ENCODE measurements around the gene DTD1.

DNA sequence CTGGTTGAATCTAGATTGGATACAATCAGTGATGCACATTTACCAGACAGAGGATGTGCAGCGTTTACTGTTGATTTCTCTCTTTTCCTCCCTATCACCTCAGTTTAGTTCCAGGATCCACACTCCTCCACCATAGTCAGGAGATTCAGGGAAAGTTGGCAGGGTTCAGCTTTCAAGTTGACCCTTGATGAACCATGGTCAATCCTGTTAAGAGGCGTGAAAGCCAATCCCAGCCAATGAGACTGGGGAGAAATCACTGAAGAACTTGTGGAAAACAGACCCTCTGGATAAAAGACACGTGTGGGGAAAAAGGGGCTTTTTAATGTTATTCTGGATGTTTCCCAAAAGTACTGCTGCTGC is 206.6 kb downstream of the DTD1 start:
- TF ChIP-seq, protein P1, sequence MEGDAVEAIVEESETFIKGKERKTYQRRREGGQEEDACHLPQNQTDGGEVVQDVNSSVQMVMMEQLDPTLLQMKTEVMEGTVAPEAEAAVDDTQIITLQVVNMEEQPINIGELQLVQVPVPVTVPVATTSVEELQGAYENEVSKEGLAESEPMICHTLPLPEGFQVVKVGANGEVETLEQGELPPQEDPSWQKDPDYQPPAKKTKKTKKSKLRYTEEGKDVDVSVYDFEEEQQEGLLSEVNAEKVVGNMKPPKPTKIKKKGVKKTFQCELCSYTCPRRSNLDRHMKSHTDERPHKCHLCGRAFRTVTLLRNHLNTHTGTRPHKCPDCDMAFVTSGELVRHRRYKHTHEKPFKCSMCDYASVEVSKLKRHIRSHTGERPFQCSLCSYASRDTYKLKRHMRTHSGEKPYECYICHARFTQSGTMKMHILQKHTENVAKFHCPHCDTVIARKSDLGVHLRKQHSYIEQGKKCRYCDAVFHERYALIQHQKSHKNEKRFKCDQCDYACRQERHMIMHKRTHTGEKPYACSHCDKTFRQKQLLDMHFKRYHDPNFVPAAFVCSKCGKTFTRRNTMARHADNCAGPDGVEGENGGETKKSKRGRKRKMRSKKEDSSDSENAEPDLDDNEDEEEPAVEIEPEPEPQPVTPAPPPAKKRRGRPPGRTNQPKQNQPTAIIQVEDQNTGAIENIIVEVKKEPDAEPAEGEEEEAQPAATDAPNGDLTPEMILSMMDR (conservative IDR thresholded peaks at IDR 0.05; ENCODE audit: low read depth, low read length), result no peak
- TF ChIP-seq EZH2 (IDR thresholded peaks at IDR 0.05; ENCODE audit: borderline replicate concordance, low read depth, low read length, poor library complexity, severe bottlenecking), result no peak

Measured in A673 (cell line).